GM11168 (cell line): ENCODE data around the gene TAB3.

ENCODE experiments used
- in situ Hi-C: fragments of 300-500 bp; cut with MboI; formaldehyde crosslinking; loops from one replicate; pipeline ENCODE4 v1.12.0; 2022; ENCODE audit warnings: low sequenced_read_pairs; ENCODE audit not compliant: unreplicated experiment

Gene TAB3

DNA sequence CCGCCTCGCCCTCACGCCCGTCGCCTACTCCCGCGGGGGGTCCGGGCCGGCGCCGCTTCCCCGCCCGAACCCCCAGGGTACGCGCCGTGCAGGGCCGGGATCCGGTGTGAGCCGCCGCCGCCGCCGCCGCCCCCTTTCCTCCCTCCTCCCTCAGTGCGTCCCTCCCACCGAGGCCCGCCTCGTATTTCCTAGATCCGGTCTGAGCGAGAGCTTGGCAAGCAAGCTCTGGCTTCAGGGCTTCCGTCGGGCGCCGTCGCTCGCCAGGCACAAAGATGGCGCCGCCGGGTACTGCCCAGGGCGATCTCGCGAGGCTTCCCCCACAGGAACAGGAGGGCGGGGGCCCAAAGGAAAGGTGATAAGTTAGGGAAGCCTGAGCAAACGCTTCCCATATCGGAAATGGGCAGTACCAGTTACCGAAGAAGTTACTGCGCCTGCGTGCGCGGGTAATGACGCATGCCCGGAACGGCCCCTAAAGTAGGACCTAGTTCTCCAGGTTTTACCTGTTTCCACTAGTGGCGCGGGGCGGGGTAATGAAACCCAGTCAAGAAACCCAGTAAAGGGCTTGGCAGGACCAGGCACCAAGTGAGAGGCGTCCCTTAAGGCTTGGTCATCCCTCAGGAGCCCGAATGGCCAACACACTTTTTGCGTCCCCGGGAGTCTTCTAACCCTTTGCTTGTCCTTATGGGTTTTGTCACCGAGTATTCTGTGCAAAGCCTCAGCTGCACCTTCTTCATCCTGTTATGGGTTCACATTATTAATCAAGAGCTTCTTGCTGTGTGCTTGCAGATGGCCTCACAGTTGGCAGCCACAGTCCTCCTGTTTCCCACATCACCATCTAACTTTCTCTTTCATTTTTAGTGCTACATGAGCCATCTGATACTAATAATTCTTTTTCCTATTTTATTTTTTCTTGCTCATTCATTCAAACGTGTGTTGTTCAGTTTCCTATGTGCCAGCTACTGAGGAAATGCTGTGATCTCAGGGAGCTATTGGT is at the start of gene TAB3:
TSS of gene TAB3 (minus strand) at position 108 of the 994 bp plus-strand sequence. CDS start 29,666 bp downstream, outside the sequence.
- in situ Hi-C loops, result no loop called here

- in situ Hi-C loops, result no loop called here
Measured at GRCh38 chrX:30938295-30938694, 49.2 kb upstream of the TAB3 start.

GRCh38 chrX:30935985-30936384 is 46.9 kb upstream of the TAB3 start:
- in situ Hi-C loops, result no loop called here

GRCh38 chrX:30931920-30932319 is 42.9 kb upstream of the TAB3 start:
- in situ Hi-C loops, result no loop called here

DNA sequence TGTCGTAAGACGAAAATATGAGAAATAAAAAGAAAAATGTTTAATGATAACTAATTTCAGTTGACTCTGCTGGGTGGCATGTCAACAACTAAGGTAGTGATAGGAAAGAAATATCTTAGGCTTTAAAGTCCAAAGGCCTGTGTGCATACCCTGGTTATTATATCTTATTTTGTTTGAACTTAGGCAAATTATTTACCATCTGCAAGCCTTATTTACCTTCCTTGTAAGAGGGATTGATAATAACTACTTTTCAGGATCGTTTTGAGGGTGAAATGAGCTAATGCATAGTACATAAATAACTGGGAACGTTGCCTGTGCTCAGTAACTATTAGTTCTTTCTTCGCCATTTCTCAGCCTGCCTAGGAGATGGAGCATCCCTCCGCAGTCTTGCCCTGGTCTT is 41.6 kb upstream of the TAB3 start:
- in situ Hi-C loops, result no loop called here

DNA sequence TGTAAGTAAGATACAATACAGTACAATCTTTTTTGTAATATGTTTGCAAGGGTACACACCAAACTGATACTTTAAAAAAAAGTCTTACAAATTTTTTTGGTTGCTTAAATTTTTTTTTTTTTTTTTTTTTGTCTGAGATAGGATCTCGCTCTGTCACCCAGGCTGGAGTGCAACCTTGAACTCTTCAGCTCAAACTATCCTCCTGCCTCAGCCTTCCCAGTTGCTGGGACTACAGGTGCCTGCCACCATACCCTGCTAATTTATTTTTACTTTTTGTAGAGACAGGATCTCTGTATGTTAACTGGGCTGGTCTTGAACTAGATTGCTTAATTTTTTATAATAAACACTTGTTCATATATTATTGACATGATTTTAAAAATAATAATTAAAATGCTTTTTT is 41.1 kb upstream of the TAB3 start:
- in situ Hi-C loops, result no loop called here

DNA sequence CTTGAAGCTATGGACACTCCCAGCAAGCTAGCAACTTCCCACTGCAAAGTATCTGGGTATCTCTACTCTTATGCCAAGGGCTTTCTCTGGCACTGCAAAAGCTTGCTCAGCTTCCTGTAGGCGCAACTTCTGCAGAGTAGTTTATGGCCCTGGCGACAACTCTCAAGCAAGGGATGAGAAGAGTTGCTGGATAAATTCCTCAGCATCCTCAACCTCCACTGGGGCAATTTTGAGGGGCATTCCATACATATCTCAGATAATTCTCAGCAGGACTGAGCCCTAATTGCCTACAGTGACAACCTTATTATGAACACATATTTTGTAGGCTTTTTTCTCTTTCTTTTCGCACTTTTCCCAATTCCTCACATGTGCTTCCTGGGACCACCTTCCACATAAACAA is 31.2 kb upstream of the TAB3 start:
- in situ Hi-C loops, result no loop called here

GRCh38 chrX:30918480-30918879 is 29.4 kb upstream of the TAB3 start:
- in situ Hi-C loops, result no loop called here

GRCh38 chrX:30913492-30913891 is 24.4 kb upstream of the TAB3 start:
- in situ Hi-C loops, result no loop called here

- in situ Hi-C loops, result no loop called here
Measured at GRCh38 chrX:30910124-30910860, 21.2 kb upstream of the TAB3 start.

GRCh38 chrX:30906726-30907125 is 17.7 kb upstream of the TAB3 start:
- in situ Hi-C loops, result no loop called here

DNA sequence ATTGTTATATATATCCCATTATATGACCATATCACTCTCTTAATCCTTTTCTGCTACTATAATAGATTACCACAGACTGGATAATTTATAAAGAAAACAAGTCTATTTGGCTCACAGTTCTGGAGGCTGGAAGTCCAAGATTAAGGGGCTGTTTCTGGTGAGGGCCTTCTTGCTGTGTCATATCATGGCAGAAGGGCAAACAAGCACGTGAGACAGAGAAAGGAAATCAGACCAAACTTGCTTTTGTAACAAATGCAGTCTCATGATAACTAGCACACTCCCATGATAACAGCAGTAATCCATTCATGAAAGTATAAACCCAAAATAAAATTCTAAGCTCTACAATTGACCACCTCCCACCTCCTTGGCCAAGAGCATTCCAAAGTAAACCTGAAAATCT is 16.3 kb upstream of the TAB3 start:
- in situ Hi-C loops, result no loop called here

GRCh38 chrX:30904632-30905031 is 15.6 kb upstream of the TAB3 start:
- in situ Hi-C loops, result no loop called here

DNA sequence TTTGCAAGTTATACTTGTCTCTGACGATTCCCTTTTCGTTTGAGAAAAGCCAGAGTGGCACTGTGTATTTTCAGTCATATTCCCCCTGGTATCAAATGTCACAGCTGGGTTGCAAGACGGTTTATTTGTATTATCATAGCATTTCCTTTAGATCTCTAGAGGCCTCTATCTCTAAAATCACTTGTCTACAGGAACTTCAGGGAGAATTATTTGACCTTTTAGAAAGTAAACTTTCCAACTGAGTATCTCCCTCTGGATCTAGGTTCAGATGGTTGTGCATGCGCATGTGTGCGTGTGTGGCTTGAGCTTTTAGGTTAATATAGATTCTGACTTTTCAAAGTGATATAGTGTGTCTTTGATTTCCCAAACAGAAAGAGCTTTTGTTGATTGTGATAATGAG is 15.1 kb upstream of the TAB3 start:
- in situ Hi-C loops, result no loop called here

DNA sequence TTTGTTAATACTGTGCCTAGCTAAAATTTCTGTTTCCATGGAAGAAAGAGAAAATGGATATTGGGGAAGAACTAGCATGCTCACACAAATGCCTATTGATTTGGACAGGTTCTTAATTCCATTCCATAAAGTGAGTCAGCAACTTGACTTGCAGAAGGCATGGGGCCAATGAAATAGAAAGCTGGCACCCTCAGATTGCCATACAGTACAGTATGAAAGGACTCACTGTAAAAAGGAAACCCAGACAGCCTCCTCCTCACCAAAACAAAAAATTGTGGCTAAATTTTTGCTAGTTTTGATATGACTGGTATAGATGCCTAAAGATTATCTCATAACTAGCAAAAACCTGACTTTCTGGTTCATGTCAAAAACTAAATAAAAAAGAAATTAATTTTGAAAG is 11.2 kb upstream of the TAB3 start:
- in situ Hi-C loops, result no loop called here

DNA sequence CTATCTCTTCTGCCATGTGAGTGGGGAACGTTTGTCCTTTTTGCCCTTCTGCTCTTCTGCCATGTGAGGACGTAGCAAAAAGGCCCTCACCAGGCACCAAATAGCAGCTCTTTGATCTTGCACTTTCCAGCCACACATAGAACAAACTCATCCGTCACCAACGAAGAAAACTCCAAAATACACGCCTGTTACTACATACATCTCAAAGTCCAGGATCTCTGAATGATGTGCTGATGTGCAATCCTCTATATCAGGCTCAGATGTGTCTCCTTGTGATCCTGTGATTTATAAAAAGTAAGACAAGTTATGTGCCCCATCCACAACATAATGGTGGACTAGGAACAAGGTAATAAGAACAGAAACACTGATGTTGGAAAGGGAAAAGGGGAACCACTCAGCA is 9.8 kb upstream of the TAB3 start:
- in situ Hi-C loops, result no loop called here

DNA sequence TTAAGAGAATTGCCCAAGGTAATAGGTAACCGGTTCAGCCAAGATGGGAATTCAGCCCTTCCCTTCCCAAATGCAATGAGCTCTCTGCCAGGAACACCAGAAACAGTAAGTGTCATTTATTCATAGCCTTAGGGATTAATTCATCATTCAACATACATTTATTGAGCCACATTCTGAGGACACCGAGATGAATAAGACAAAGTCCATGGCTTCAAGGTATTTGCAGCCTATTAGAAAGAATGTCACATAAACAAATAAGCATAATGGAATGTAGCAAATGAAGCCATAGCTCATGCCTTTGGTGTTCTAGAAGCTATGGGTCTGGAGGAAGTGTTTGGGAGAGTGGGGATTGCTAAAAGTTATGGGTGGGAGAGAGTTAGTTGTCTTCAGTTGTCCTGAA is 6.3 kb upstream of the TAB3 start:
- in situ Hi-C loops, result no loop called here

GRCh38 chrX:30893206-30893605 is 4.2 kb upstream of the TAB3 start:
- in situ Hi-C loops, result no loop called here

- in situ Hi-C loops, result no loop called here
Measured at GRCh38 chrX:30892591-30892990, 3.5 kb upstream of the TAB3 start.

DNA sequence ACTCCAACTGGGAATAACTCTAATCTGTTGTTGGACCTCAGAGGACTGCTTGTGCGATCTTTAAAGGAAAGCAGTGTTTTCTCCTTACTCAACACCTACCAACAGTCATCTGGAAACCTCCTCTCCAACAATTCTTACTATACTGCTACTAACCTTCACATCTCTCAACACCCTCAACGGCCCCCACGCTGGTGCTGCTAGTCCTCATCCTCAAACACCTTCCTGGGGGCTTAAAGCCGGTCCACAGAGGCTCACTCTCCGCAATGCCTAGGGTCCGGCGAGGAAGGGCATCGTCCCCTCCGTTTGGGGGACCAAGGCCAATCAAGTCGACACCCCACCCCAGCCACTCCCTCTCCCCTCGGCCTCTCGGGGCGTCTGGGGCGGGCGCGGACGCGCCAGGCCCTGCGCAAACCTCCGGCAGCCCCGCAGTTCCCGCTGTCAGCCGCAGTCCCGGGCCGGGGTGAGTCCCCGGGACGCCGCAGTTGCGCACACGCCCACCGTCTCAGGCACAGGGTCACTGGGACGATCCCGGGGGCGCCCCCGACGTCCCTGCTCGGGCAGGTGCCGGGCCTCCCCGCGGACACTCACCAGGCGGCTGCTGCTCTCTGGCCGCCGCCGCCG is 418 bp downstream of the TAB3 start:
- in situ Hi-C loops, result no loop called here

DNA sequence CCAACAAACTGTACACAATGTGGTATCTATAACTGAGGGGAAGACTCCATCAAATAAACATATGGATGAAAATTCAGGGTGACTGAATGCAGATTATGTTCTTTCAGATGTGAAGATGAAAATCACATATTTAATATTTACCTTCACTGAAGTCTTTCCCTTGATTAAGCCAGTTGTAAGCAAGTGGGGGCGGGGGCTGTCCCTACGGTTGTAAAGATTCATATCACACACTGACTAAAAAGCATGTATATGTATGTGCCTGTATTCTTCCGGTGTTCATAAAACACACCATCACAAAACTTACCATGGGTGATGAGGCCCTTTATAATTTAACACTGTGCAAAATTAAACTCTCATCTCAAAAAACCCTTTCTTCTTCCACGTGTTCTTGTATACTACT is 1.3 kb downstream of the TAB3 start:
- in situ Hi-C loops, result no loop called here
